Subcutaneous abdominal adipose tissue (tissue), 5 donors: ENCODE measurements around the gene XPO4.
"Not testable (repeated sequence)": the region's sequence is repeated elsewhere in the genome, so short reads cannot be mapped to it uniquely, and the experiment has no call there.

Experiments used
- H3K27ac ChIP-seq: one replicate; pipeline ENCODE4 v1.7.0; 2013; ENCODE audit warnings: low read depth, mild to moderate bottlenecking, inconsistent platforms, low read length, moderate library complexity
- H3K27me3 ChIP-seq, 5 donors: one replicate each; pipeline ENCODE4 v1.7.0; 2013; ENCODE audit warnings: low read length in 5 of 5, inconsistent platforms in 1 of 5; ENCODE audit not compliant: control insufficient read depth in 5 of 5, insufficient read depth in 4 of 5
- H3K36me3 ChIP-seq, 5 donors: one replicate each; pipeline ENCODE4 v1.7.0; 2013; ENCODE audit warnings: low read length in 5 of 5; ENCODE audit not compliant: control insufficient read depth in 5 of 5, insufficient read depth in 5 of 5
- H3K4me1 ChIP-seq, 5 donors: one replicate each; pipeline ENCODE4 v1.7.0; 2013; ENCODE audit warnings: low read length in 5 of 5, mild to moderate bottlenecking in 3 of 5, moderate library complexity in 1 of 5; ENCODE audit not compliant: control insufficient read depth in 5 of 5, insufficient read depth in 5 of 5
- H3K4me3 ChIP-seq, 5 donors: one replicate each; pipeline ENCODE4 v1.7.0; 2013; ENCODE audit warnings: low read length in 5 of 5, low read depth in 1 of 5
- H3K9ac ChIP-seq, 5 donors: one replicate each; pipeline ENCODE4 v1.7.0; 2013; ENCODE audit warnings: low read length in 5 of 5, mild to moderate bottlenecking in 4 of 5, moderate library complexity in 3 of 5
- H3K9me3 ChIP-seq, 5 donors: one replicate each; pipeline ENCODE4 v1.7.0; 2013; ENCODE audit warnings: low read length in 5 of 5; ENCODE audit not compliant: control insufficient read depth in 5 of 5
- donor health status: healthy.
- donor health status: healthy.
- donor health status: healthy.
- donor health status: healthy.
- donor health status: healthy.

XPO4 gene

DNA sequence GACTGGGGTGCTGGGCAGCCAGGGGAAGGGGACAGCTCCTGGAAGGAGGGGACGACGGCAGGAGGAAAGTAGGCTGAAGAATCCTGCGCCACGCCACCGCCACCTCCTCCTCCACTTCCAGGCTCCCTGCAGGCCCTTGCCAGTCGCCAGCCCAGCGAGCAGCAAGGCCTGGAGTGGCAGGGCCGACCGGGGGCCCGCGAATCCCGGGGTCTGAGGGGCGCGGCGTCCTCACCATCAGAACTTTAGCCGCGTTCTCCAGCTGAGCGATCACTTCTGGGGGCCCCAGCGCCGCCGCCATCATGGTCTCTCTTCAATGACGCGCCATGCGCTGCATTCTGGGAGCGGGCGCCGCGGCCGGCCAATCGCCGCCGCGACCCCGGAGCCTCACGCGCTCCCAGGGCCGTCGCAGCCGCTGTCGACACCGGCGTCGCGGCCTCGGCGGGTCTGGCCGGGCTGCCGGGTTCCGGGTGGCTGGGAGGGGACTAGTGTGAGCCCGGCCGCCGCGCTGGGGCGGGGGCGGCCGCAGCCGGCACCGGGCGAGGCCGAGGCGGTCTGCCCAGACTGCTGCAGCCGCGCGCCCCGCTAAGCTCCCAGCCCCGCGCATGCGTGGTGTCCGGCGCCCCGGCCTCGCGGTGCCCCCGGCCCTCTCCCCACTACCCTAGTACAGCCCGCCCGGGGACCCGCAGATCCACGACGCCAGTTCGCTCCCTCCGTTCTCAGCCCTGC lies at the start of gene XPO4:
Gene XPO4, minus strand, starts transcription at position 309 of the 726 bp plus-strand sequence. Its CDS starts 8 bp downstream, at position 301.
- Histone ChIP-seq H3K27me3 (no peaks in the 10 kb centered on the region), H3K27ac (peak within 1 kb of the TSS; percentile 84), H3K9me3 (no peaks in the 10 kb centered on the region), H3K36me3 (peaks cover 0 to 9% (median 2%) of the 10 kb centered on the region in 5 donors), H3K4me3 (peak within 1 kb of the TSS; percentile 92 to 98 (median 96)), H3K4me1 (peaks cover 2 to 22% (median 19%) of the 10 kb centered on the region in 5 donors), H3K9ac (peak within 1 kb of the TSS; percentile 89 to 95 (median 93))

- not testable (repeated sequence) for H3K4me3 ChIP-seq, H3K36me3 ChIP-seq, H3K27ac ChIP-seq, H3K9me3 ChIP-seq, H3K9ac ChIP-seq
- peaks cover 0 to 15% (median 4%) of the 10 kb centered on the region in 5 donors for H3K27me3 ChIP-seq
- peaks cover 0 to 14% (median 9%) of the 10 kb centered on the region in 5 donors for H3K4me1 ChIP-seq
Observed at GRCh38 chr13:20948001-20948400, 45.5 kb upstream of the XPO4 start.

DNA sequence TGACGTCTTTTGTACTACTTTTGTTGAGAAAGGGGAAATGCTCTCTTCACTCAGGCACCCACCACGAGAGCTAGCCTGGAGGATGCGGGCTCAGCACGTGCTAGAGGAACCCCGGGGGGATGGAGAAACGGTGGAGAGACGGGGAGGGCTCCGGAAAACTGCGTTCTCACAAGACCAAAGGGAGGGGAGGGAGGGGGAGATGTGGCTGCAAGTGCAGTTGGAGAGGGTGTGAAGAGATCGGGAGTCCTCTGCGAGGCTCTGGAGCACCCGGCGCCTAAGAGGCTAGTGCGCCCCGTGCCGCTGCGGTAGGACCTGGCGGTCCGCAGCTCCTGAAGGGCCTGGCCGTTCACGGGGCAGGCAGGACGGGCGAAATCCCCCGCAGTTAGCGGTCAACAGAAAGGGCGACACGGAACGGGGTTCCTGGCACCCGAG lies 43.4 kb upstream of the XPO4 start:
- no peak overlapping the region for H3K27ac ChIP-seq
- H3K9ac ChIP-seq, result no peak overlapping the region
- H3K4me1 ChIP-seq, result peaks cover 0 to 16% (median 11%) of the 10 kb centered on the region in 5 donors
- no peaks in the 10 kb centered on the region for H3K9me3 ChIP-seq
- H3K4me3 ChIP-seq, result peak overlapping the region in 3 of 5 donors; percentile 12 to 56 (median 32)
- peaks cover 0 to 8% (median 4%) of the 10 kb centered on the region in 5 donors for H3K27me3 ChIP-seq
- no peaks in the 10 kb centered on the region for H3K36me3 ChIP-seq

GRCh38 chr13:20942938-20943559 lies 40.5 kb upstream of the XPO4 start:
- H3K4me3 ChIP-seq, result peak overlapping the region in 2 of 5 donors; percentile 34 to 43
- H3K9ac ChIP-seq, result peak overlapping the region in 1 of 5 donors; percentile 49
- H3K27me3 ChIP-seq, result peaks cover 0 to 8% (median 6%) of the 10 kb centered on the region in 5 donors
- H3K36me3 ChIP-seq, result no peaks in the 10 kb centered on the region
- H3K9me3 ChIP-seq, result no peaks in the 10 kb centered on the region
- peaks cover 0 to 27% (median 19%) of the 10 kb centered on the region in 5 donors for H3K4me1 ChIP-seq
- peak overlapping the region; percentile 72 for H3K27ac ChIP-seq

GRCh38 chr13:20940511-20940910 lies 38.0 kb upstream of the XPO4 start:
- H3K4me1 ChIP-seq, result peaks cover 0 to 20% (median 14%) of the 10 kb centered on the region in 5 donors
- H3K9ac ChIP-seq, result not testable (repeated sequence)

DNA sequence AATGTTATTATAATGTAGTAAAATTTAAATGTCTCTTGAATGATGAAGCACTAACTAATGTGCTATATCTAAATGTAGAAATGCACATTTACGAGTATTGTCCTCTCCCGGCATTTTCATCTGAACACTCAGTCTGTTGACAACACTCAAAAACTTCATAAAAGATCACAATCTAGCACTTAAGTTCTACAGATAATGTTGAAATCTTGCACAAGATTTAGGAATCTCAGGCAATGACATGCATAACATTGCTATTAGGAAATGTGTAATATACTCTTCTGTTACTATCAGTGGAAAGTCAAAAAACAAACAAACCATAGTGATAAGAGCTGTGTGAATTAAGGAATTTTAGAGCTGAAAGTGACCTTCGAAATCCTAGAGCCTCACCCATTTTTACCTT lies 37.5 kb upstream of the XPO4 start:
- Histone ChIP-seq H3K9ac (no peak overlapping the region), H3K4me3 (no peak overlapping the region), H3K27ac (no peak overlapping the region), H3K4me1 (peaks cover 0 to 20% (median 14%) of the 10 kb centered on the region in 5 donors), H3K27me3 (peaks cover 0 to 3% (median 0%) of the 10 kb centered on the region in 5 donors), H3K36me3 (no peaks in the 10 kb centered on the region), H3K9me3 (no peaks in the 10 kb centered on the region)

More at GRCh38 chr13:20940511-20940910, 38.0 kb upstream of the XPO4 start:
- not testable (repeated sequence) for H3K27ac ChIP-seq, H3K4me3 ChIP-seq, H3K27me3 ChIP-seq, H3K36me3 ChIP-seq, H3K9me3 ChIP-seq

GRCh38 chr13:20939662-20940061 lies 37.1 kb upstream of the XPO4 start:
- Histone ChIP-seq H3K27me3 (peaks cover 0 to 3% (median 0%) of the 10 kb centered on the region in 5 donors), H3K9ac (no peak overlapping the region), H3K4me1 (peaks cover 0 to 20% (median 14%) of the 10 kb centered on the region in 5 donors), H3K9me3 (no peaks in the 10 kb centered on the region), H3K36me3 (no peaks in the 10 kb centered on the region), H3K4me3 (no peak overlapping the region), H3K27ac (no peak overlapping the region)

- no peaks in the 10 kb centered on the region for H3K36me3 ChIP-seq
- peaks cover 0 to 3% (median 0%) of the 10 kb centered on the region in 5 donors for H3K27me3 ChIP-seq
- H3K4me3 ChIP-seq, result no peak overlapping the region
- no peak overlapping the region for H3K27ac ChIP-seq
- no peaks in the 10 kb centered on the region for H3K9me3 ChIP-seq
- no peak overlapping the region for H3K9ac ChIP-seq
- peaks cover 0 to 16% (median 12%) of the 10 kb centered on the region in 5 donors for H3K4me1 ChIP-seq
Observed at GRCh38 chr13:20938302-20938701, 35.8 kb upstream of the XPO4 start.

DNA sequence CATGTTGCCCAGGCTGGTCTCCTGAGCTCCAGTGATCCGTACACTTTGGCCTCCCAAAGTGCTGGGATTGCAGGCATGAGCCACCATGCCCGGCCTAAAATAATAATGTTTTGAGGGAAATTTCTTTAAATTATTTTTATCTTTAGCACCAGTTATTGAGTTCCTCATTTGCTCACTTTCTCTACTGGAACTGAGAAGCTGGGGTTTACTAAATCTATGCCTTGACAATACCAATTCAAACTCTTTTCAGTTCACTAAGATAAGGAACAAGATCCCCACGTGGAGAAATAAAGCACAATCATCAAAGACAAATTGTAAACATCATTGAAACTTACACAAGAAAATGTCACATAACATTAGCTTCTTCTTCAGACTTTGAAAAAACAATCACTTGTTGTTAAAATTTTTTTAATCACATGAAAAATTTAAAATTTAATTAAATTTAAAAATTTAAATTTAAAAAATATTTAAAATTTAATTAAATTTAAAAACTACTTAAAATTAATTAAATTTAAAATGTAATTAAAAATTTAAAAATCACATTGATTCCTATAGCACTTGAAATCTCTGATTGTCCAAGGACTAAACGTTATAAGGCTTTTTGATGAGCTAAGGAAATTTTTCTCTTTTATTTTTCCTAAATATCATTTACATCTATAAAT lies 25.2 kb upstream of the XPO4 start:
- Histone ChIP-seq H3K27ac (no peak overlapping the region), H3K36me3 (no peaks in the 10 kb centered on the region), H3K9ac (no peak overlapping the region), H3K27me3 (no peaks in the 10 kb centered on the region), H3K4me3 (no peak overlapping the region), H3K9me3 (no peaks in the 10 kb centered on the region), H3K4me1 (peaks cover 0 to 2% (median 0%) of the 10 kb centered on the region in 5 donors)

GRCh38 chr13:20925395-20925790 lies 22.8 kb upstream of the XPO4 start:
- H3K4me1 ChIP-seq, H3K27ac ChIP-seq, H3K4me3 ChIP-seq, H3K36me3 ChIP-seq, H3K27me3 ChIP-seq, H3K9ac ChIP-seq, H3K9me3 ChIP-seq: not testable (repeated sequence)
